HCT116 (cell line): ENCODE data around the gene RABGEF1. TPM values are rescaled to one million over a fixed set of nuclear protein-coding genes. Genes with fewer than 3 reads are reported as not detected.

Experiments
- ATAC-seq: fragments of 200-7000 bp; cut with Tn5 transposase; 2 replicates; pipeline ENCODE4 v1.9.1; 2020; ENCODE audit warnings: mild to moderate bottlenecking, moderate library complexity
- BruUV-seq: library from RNA; stranded (reverse); fragments of 400-500 nt; replicated peaks from 2 replicates; lab custom pipeline; 2021; lab: Mats Ljungman, UMichigan
- CTCF ChIA-PET: fragments of 300-600 bp; sonication (Branson Sonifier 250); formaldehyde crosslinking; loops from one replicate; lab custom pipeline; 2021; ENCODE audit warnings: antibody characterized with exemption; lab: Charles Lee
- POLR2A ChIA-PET: fragments of 300-600, 350-600 bp; sonication (Branson Sonifier 250); formaldehyde crosslinking; loops from one replicate; lab custom pipeline; 2021; ENCODE audit warnings: antibody characterized with exemption; lab: Charles Lee
- RAD21 ChIA-PET, 2 experiments: fragments of 300-600 bp; sonication (Branson Sonifier 250); formaldehyde crosslinking; loops; one replicate each; lab custom pipeline; 2023; ENCODE audit warnings: low total read pairs in 2 of 2; ENCODE audit not compliant: uncharacterized antibody in 2 of 2, unreplicated experiment in 2 of 2, low non-redundant PET in 1 of 2; lab: Charles Lee
- DNase-seq: peaks from one replicate; pipeline ENCODE4 v3.0.0-alpha.2; 2010; ENCODE audit warnings: low read depth, low spot score
- H2AFZ ChIP-seq: fragments of 200-600 bp; shearing (Covaris generic), sonication (generic); 2 replicates; pipeline ENCODE4 v1.6.1; 2017; ENCODE audit warnings: low read depth, mixed run types, mixed read lengths, antibody characterized with exemption, low read length; ENCODE audit not compliant: poor library complexity, severe bottlenecking
- H3K27ac ChIP-seq: 2 replicates; pipeline ENCODE4 v1.5.1; 2012; ENCODE audit warnings: low read depth, low read length
- H3K27me3 ChIP-seq: fragments of 200-600 bp; sonication (generic); 2 replicates; pipeline ENCODE4 v1.6.1; 2016; ENCODE audit warnings: mixed run types, low read length, mixed read lengths; ENCODE audit not compliant: insufficient read depth
- H3K36me3 ChIP-seq, 2 experiments: fragments of 200-500 bp in 1 of 2; fragments of 200-600 bp in 1 of 2; sonication (Bioruptor generic) in 1 of 2; sonication (generic) in 1 of 2; 2 replicates each; pipeline versions ENCODE4 v1.5.1 to v1.6.1; 2014 to 2016; ENCODE audit warnings: low read length in 2 of 2, inconsistent platforms in 1 of 2, mixed read lengths in 1 of 2, mixed run types in 1 of 2; ENCODE audit not compliant: insufficient read depth in 2 of 2, control insufficient read depth in 1 of 2
- H3K4me1 ChIP-seq, 2 experiments: fragments of 200-600 bp in 1 of 2; sonication (generic) in 1 of 2; 2 replicates each; pipeline versions ENCODE4 v1.5.1 to v1.6.1; 2012 to 2017; ENCODE audit warnings: low read length in 2 of 2, inconsistent platforms in 1 of 2, mild to moderate bottlenecking in 1 of 2, mixed read lengths in 1 of 2, mixed run types in 1 of 2, moderate library complexity in 1 of 2; ENCODE audit not compliant: insufficient read depth in 2 of 2, control insufficient read depth in 1 of 2
- H3K4me2 ChIP-seq: fragments of 200-600 bp; sonication (generic); 2 replicates; pipeline ENCODE4 v1.6.1; 2017; ENCODE audit warnings: mixed run types, low read length, mixed read lengths
- H3K4me3 ChIP-seq, 2 experiments: fragments of 200-600 bp in 1 of 2; sonication (generic) in 1 of 2; replicated peaks in 1 of 2; 2 replicates each; pipeline ENCODE4 v1.5.1; 2011 to 2016; ENCODE audit warnings: low read length in 2 of 2, control low read depth in 1 of 2, low read depth in 1 of 2, mild to moderate bottlenecking in 1 of 2, mixed read lengths in 1 of 2, mixed run types in 1 of 2
- H3K79me2 ChIP-seq: fragments of 200-600 bp; sonication (generic); 2 replicates; pipeline ENCODE4 v1.6.1; 2017; ENCODE audit warnings: mild to moderate bottlenecking, mixed run types, low read length, moderate library complexity, mixed read lengths; ENCODE audit not compliant: insufficient read depth
- H3K9ac ChIP-seq: fragments of 200-600 bp; sonication (generic); 2 replicates; pipeline ENCODE4 v1.6.1; 2016; ENCODE audit warnings: low read length, mixed read lengths
- H3K9me2 ChIP-seq: fragments of 200-600 bp; sonication (generic), shearing (Covaris generic); 2 replicates; pipeline ENCODE4 v1.6.1; 2017; ENCODE audit warnings: mixed run types, mild to moderate bottlenecking, moderate library complexity; ENCODE audit not compliant: insufficient read depth
- H3K9me3 ChIP-seq, 2 experiments: fragments of 200-500 bp in 1 of 2; fragments of 200-600 bp in 1 of 2; sonication (Bioruptor generic) in 1 of 2; sonication (generic) in 1 of 2; 2 replicates each; pipeline ENCODE4 v1.6.1; 2014 to 2017; ENCODE audit warnings: low read length in 2 of 2, mixed read lengths in 2 of 2, inconsistent platforms in 1 of 2, low read depth in 1 of 2, mild to moderate bottlenecking in 1 of 2, mixed run types in 1 of 2, moderate library complexity in 1 of 2; ENCODE audit not compliant: control insufficient read depth in 1 of 2, insufficient read depth in 1 of 2
- H4K20me1 ChIP-seq: fragments of 200-600 bp; sonication (generic), shearing (Covaris generic); 2 replicates; pipeline ENCODE4 v1.6.1; 2017; ENCODE audit warnings: mixed run types, mild to moderate bottlenecking, moderate library complexity; ENCODE audit not compliant: insufficient read depth
- CEBPB ChIP-seq: IDR thresholded peaks from 2 replicates; pipeline ENCODE4 v1.6.1; 2012; ENCODE audit warnings: low read depth
- EGR1 ChIP-seq: IDR thresholded peaks from 2 replicates; pipeline ENCODE4 v1.6.1; 2012; ENCODE audit warnings: low read depth
- EZH2phosphoT487 ChIP-seq: fragments of 200-600 bp; IDR thresholded peaks from 2 replicates; pipeline ENCODE4 v1.6.1; 2018; ENCODE audit warnings: antibody characterized with exemption, borderline replicate concordance
- FOSL1 ChIP-seq: IDR thresholded peaks from 2 replicates; pipeline ENCODE4 v1.6.1; 2012; ENCODE audit warnings: low read depth
- POLR2AphosphoS5 ChIP-seq: IDR thresholded peaks from 2 replicates; pipeline ENCODE4 v1.6.1; 2011; ENCODE audit warnings: mild to moderate bottlenecking, low read depth, low read length, moderate library complexity
- SIN3A ChIP-seq: IDR thresholded peaks from 2 replicates; pipeline ENCODE4 v1.6.1; 2012; ENCODE audit warnings: low read depth
- SP1 ChIP-seq: IDR thresholded peaks from 2 replicates; pipeline ENCODE4 v1.6.1; 2012; ENCODE audit warnings: low read depth
- SRF ChIP-seq: IDR thresholded peaks from 2 replicates; pipeline ENCODE4 v1.6.1; 2012; ENCODE audit warnings: low read depth
- YY1 ChIP-seq: IDR thresholded peaks from 2 replicates; pipeline ENCODE4 v1.6.1; 2011; ENCODE audit warnings: low read length, low read depth, moderate library complexity, mild to moderate bottlenecking; ENCODE audit not compliant: insufficient replicate concordance; ENCODE audit errors: extremely low read depth
- intact Hi-C: fragments of 100-400 bp; cut with micrococcal nuclease; formaldehyde crosslinking; loops from 2 replicates; pipeline ENCODE4 v1.10.0; 2022
- total RNA-seq: library from RNA; stranded (reverse); gene quantifications from one replicate; pipeline ENCODE4 v1.2.1, GENCODE V29; 2021; ENCODE audit not compliant: unreplicated experiment
- TF ChIP-seq, protein P1 (sequence below): IDR thresholded peaks from 2 replicates; pipeline ENCODE4 v1.6.1; 2011; ENCODE audit warnings: mild to moderate bottlenecking, low read length, moderate library complexity; ENCODE audit not compliant: insufficient replicate concordance; ENCODE audit errors: extremely low read depth
- TF ChIP-seq, protein P2 (sequence below): IDR thresholded peaks from 2 replicates; pipeline ENCODE4 v1.6.1; 2012
- TF ChIP-seq, protein P3 (sequence below): IDR thresholded peaks from 2 replicates; pipeline ENCODE4 v1.6.1; 2012; ENCODE audit warnings: low read depth
- TF ChIP-seq, protein P4 (sequence below): IDR thresholded peaks from 2 replicates; pipeline ENCODE4 v1.6.1; 2012

The RABGEF1 gene
- total RNA-seq, 1 experiment from 2014 or later: 22.9 TPM

DNA sequence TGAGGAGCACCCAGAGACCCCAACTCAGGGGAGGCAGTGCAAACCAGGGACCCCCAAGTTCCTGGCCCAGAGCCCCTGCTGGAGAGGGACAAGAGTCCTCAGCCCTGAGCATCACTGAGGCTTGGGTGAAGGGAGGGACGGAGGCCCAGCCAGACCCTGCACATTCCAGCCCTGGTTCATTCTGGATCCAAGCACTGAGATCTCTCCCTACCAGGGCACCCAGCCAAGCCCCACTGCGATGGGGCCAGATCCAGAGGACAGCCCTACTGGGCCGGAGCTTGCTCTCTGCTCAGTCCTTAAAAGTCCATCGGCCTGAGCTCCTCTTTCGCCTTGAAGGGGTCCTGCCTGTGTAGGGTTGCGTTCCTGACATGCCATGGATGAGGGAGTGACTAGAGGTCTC is 40.5 kb upstream of the RABGEF1 start:
- H3K9me2 ChIP-seq: no peaks in the 10 kb centered on the region
- H4K20me1 ChIP-seq: no peaks in the 10 kb centered on the region
- POLR2A ChIA-PET: no interaction called here
- H3K36me3 ChIP-seq: no peaks in the 10 kb centered on the region
- H3K4me2 ChIP-seq: no peak overlapping the region
- ATAC-seq: no peak
- RAD21 ChIA-PET: no interaction called here
- H3K9me3 ChIP-seq: no peaks in the 10 kb centered on the region
- H3K79me2 ChIP-seq: no peaks in the 10 kb centered on the region
- no peak for TF ChIP-seq EGR1
- TF ChIP-seq FOSL1: no peak
- TF ChIP-seq, protein P1, sequence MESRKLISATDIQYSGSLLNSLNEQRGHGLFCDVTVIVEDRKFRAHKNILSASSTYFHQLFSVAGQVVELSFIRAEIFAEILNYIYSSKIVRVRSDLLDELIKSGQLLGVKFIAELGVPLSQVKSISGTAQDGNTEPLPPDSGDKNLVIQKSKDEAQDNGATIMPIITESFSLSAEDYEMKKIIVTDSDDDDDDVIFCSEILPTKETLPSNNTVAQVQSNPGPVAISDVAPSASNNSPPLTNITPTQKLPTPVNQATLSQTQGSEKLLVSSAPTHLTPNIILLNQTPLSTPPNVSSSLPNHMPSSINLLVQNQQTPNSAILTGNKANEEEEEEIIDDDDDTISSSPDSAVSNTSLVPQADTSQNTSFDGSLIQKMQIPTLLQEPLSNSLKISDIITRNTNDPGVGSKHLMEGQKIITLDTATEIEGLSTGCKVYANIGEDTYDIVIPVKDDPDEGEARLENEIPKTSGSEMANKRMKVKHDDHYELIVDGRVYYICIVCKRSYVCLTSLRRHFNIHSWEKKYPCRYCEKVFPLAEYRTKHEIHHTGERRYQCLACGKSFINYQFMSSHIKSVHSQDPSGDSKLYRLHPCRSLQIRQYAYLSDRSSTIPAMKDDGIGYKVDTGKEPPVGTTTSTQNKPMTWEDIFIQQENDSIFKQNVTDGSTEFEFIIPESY: no peak
- TF ChIP-seq, protein P2, sequence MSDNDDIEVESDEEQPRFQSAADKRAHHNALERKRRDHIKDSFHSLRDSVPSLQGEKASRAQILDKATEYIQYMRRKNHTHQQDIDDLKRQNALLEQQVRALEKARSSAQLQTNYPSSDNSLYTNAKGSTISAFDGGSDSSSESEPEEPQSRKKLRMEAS: no peak
- TF ChIP-seq SP1: no peak
- TF ChIP-seq, protein P3, sequence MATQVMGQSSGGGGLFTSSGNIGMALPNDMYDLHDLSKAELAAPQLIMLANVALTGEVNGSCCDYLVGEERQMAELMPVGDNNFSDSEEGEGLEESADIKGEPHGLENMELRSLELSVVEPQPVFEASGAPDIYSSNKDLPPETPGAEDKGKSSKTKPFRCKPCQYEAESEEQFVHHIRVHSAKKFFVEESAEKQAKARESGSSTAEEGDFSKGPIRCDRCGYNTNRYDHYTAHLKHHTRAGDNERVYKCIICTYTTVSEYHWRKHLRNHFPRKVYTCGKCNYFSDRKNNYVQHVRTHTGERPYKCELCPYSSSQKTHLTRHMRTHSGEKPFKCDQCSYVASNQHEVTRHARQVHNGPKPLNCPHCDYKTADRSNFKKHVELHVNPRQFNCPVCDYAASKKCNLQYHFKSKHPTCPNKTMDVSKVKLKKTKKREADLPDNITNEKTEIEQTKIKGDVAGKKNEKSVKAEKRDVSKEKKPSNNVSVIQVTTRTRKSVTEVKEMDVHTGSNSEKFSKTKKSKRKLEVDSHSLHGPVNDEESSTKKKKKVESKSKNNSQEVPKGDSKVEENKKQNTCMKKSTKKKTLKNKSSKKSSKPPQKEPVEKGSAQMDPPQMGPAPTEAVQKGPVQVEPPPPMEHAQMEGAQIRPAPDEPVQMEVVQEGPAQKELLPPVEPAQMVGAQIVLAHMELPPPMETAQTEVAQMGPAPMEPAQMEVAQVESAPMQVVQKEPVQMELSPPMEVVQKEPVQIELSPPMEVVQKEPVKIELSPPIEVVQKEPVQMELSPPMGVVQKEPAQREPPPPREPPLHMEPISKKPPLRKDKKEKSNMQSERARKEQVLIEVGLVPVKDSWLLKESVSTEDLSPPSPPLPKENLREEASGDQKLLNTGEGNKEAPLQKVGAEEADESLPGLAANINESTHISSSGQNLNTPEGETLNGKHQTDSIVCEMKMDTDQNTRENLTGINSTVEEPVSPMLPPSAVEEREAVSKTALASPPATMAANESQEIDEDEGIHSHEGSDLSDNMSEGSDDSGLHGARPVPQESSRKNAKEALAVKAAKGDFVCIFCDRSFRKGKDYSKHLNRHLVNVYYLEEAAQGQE: no peak
- TF ChIP-seq, protein P4, sequence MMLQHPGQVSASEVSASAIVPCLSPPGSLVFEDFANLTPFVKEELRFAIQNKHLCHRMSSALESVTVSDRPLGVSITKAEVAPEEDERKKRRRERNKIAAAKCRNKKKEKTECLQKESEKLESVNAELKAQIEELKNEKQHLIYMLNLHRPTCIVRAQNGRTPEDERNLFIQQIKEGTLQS: no peak
- TF ChIP-seq SRF: no peak
- no peak for TF ChIP-seq CEBPB
- TF ChIP-seq EZH2phosphoT487: no peak
- TF ChIP-seq YY1: no peak
- TF ChIP-seq SIN3A: no peak
- no peak for TF ChIP-seq POLR2AphosphoS5
- no peak for DNase-seq
- no peak overlapping the region for H2AFZ ChIP-seq
- H3K27me3 ChIP-seq: no peaks in the 10 kb centered on the region
- CTCF ChIA-PET: no interaction called here
- no peaks in the 10 kb centered on the region for H3K4me1 ChIP-seq
- no peak overlapping the region for H3K9ac ChIP-seq
- intact Hi-C loops: no loop called here
- no TSS peak for BruUV-seq
- H3K27ac ChIP-seq: no peak overlapping the region
- H3K4me3 ChIP-seq: no peak overlapping the region
